ENCODE results near the gene TMSB10.

TMSB10 gene

GRCh38 chr2:84886791-84887190 is 18.7 kb upstream of the TMSB10 start:
- H3K4me3 ChIP-seq (ENCODE audit: low read depth, low read length) = no peak overlapping the region
- H3K36me3 ChIP-seq = no peaks in the 10 kb centered on the region
- H3K27me3 ChIP-seq (ENCODE audit: insufficient read depth, low read depth, severe bottlenecking) = peaks cover 3% of the 10 kb centered on the region
- H3K9me3 ChIP-seq (ENCODE audit: severe bottlenecking) = no peaks in the 10 kb centered on the region
- no peak overlapping the region for H3K27ac ChIP-seq
- TF ChIP-seq CTCF (IDR thresholded peaks at IDR 0.05; ENCODE audit: low read depth, low read length) = no peak
- no peak for DNase-seq

- H3K9me3 ChIP-seq (ENCODE audit: severe bottlenecking) = no peaks in the 10 kb centered on the region
- no peaks in the 10 kb centered on the region for H3K36me3 ChIP-seq
- H3K27ac ChIP-seq = no peak overlapping the region
- no peak for TF ChIP-seq CTCF (IDR thresholded peaks at IDR 0.05; ENCODE audit: low read depth, low read length)
- H3K4me3 ChIP-seq (ENCODE audit: low read depth, low read length) = no peak overlapping the region
- no peak for DNase-seq
- H3K27me3 ChIP-seq (ENCODE audit: insufficient read depth, low read depth, severe bottlenecking) = no peaks in the 10 kb centered on the region
These were observed 16.8 kb upstream of the TMSB10 start for GRCh38 chr2:84888401-84889276.

DNA sequence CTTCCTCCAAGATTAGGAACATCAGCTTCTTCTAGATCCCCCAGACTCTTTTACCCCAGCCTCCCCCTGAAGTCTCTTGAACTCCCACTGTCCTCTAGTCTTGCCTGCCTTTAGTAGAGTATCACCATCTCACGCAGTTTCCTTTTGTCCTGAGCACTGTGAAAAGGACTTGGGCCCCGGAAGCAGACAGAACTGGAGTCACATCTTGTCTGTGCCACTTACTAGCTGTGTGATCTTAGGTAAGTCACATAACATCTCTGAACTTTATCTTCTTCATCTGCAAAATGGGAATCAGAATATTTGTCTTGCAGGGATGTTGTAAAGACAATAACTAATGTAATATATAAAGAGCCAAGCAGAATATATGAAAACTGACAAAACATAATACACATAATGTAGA is 16.1 kb upstream of the TMSB10 start:
- no peak overlapping the region for H3K4me3 ChIP-seq (ENCODE audit: low read depth, low read length)
- TF ChIP-seq CTCF (IDR thresholded peaks at IDR 0.05; ENCODE audit: low read depth, low read length) = no peak
- no peak overlapping the region for H3K27ac ChIP-seq
- H3K36me3 ChIP-seq = no peaks in the 10 kb centered on the region
- no peak for DNase-seq
- H3K27me3 ChIP-seq (ENCODE audit: insufficient read depth, low read depth, severe bottlenecking) = no peaks in the 10 kb centered on the region
- H3K9me3 ChIP-seq (ENCODE audit: severe bottlenecking) = no peaks in the 10 kb centered on the region

DNA sequence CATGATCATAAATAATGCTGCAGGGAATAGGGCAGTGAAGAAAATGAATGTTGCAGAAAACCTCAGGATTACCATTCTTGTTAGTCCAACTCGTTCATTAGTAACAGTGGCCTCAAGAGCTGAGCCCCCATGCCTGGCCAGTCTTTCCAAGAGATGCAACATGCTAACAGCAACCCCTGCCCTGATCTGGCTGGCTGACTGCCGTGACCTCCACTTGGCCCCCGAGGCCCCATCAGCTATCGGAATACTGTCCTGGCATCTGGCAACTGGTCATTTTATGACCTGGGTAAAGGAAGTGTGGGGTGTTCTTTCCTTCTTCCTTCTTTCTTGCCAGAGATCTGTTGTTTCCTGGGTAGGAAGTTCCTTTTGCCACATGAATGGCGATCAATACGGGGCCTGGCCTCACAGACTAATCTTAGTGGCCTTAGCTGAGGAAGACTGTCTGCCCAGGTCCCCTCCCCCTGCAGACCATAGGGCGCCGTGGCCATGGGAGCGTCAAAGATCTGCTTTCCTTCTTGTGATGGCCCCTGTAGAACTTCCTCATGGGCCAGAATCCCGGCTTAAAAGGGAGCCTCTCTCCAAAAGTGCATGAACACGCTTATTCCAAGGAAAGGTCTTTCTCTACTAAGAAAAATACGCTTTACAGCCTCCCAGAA is 14.0 kb upstream of the TMSB10 start:
- no peaks in the 10 kb centered on the region for H3K9me3 ChIP-seq (ENCODE audit: severe bottlenecking)
- DNase-seq = no peak
- H3K27me3 ChIP-seq (ENCODE audit: insufficient read depth, low read depth, severe bottlenecking) = no peaks in the 10 kb centered on the region
- H3K4me3 ChIP-seq (ENCODE audit: low read depth, low read length) = no peak overlapping the region
- H3K36me3 ChIP-seq = no peaks in the 10 kb centered on the region
- H3K27ac ChIP-seq = no peak overlapping the region
- TF ChIP-seq CTCF (IDR thresholded peaks at IDR 0.05; ENCODE audit: low read depth, low read length) = no peak

GRCh38 chr2:84894131-84894586 is 11.3 kb upstream of the TMSB10 start:
- Histone ChIP-seq H3K4me3 (ENCODE audit: low read depth, low read length) (no peak overlapping the region), H3K27ac (peak overlapping the region; percentile 70), H3K9me3 (ENCODE audit: severe bottlenecking) (no peaks in the 10 kb centered on the region), H3K36me3 (no peaks in the 10 kb centered on the region), H3K27me3 (ENCODE audit: insufficient read depth, low read depth, severe bottlenecking) (no peaks in the 10 kb centered on the region)
- peak; percentile 57 for DNase-seq
- no peak for TF ChIP-seq CTCF (IDR thresholded peaks at IDR 0.05; ENCODE audit: low read depth, low read length)
